ENCODE data around the gene BPIFA1. TPM values are rescaled to one million over a fixed set of nuclear protein-coding genes. Genes with fewer than 3 reads are reported as not detected.

The BPIFA1 gene
- total and polyA plus RNA-seq, 2 of the 8 experiments (the other 6 are each of a cell fraction or from before 2014, with no cell fraction given) = not detected

- ChIA-PET CTCF (ENCODE audit: partially characterized antibody) (interaction anchor here (0.7 to 3.2 kb wide), 3 partner anchors 13 to 36 kb away, joined by 3 to 14 read pairs (median 9); no protein-coding TSS in a partner anchor), POLR2A (ENCODE audit: partially characterized antibody) (interaction anchor here (0.8 kb wide), 1 partner anchor 200 kb away, joined by 3 read pairs; no protein-coding TSS in a partner anchor)
- H4K91ac ChIP-seq (replicated peaks; ENCODE audit: insufficient read length, low read length) = no peak overlapping the region
- no peak overlapping the region for H2BK15ac ChIP-seq (ENCODE audit: low read length)
- no peak overlapping the region for H2BK20ac ChIP-seq (ENCODE audit: low read length)
- no peak overlapping the region for H3K4ac ChIP-seq (replicated peaks; ENCODE audit: insufficient read length, low read depth, low read length)
- H3K56ac ChIP-seq (replicated peaks; ENCODE audit: insufficient read length, low read depth, low read length) = no peak overlapping the region
- no peaks in the 10 kb centered on the region for H4K20me1 ChIP-seq (replicated peaks in 1 of 2; ENCODE audit: control insufficient read depth in 1 of 2, insufficient read depth in 2 of 2, low read length in 2 of 2)
- no peak overlapping the region for H3K27ac ChIP-seq (ENCODE audit: low read depth, low read length)
- FAIRE-seq (no peak), DNase-seq (ENCODE audit: low read depth in 1 of 2, low spot score in 2 of 2) (no peak)
- no peak overlapping the region for H2AK5ac ChIP-seq (ENCODE audit: low read depth, low read length)
- no peak overlapping the region for H2BK5ac ChIP-seq (ENCODE audit: low read depth, low read length)
- H3K9me3 ChIP-seq (ENCODE audit: insufficient read depth in 2 of 2, low read depth in 1 of 2, low read length in 1 of 2) = no peaks in the 10 kb centered on the region
- H3K14ac ChIP-seq (ENCODE audit: insufficient read length) = no peak overlapping the region
- H4K5ac ChIP-seq (ENCODE audit: insufficient read length, low read depth, low read length) = no peak overlapping the region
- 98% methylated on average over 3 of the region's 3 CpGs; no CpG with 5 or more reads in 1 of the 2 experiments for WGBS, 2 experiments (ENCODE audit: extremely low coverage in 1 of 2, insufficient coverage in 1 of 2, insufficient read length in 1 of 2, insufficient replicate concordance in 2 of 2, low coverage in 1 of 2, low lambda C conversion rate in 2 of 2, missing lambda C conversion rate in 1 of 2)
- H3K4me3 ChIP-seq (ENCODE audit: extremely low read depth in 1 of 4, insufficient read depth in 2 of 4, low read depth in 3 of 4, low read length in 4 of 4) = no peak overlapping the region
- no peak overlapping the region for H3K9ac ChIP-seq (replicated peaks in 1 of 4; ENCODE audit: extremely low read depth in 1 of 4, low read depth in 3 of 4, low read length in 3 of 4)
- H3K18ac ChIP-seq (ENCODE audit: extremely low read depth, low read length) = no peak overlapping the region
- H2AFZ ChIP-seq (ENCODE audit: low read length) = no peak overlapping the region
- H3K27me3 ChIP-seq (replicated peaks in 1 of 4; ENCODE audit: control insufficient read depth in 3 of 4, extremely low read depth in 1 of 4, insufficient read depth in 3 of 4, low read length in 3 of 4) = no peaks in the 10 kb centered on the region
- no peak overlapping the region for H4K8ac ChIP-seq (ENCODE audit: extremely low read depth, insufficient read depth, low read length)
- H3K4me2 ChIP-seq (ENCODE audit: insufficient read depth in 1 of 2, low read depth in 2 of 2, low read length in 2 of 2) = no peak overlapping the region
- no peaks in the 10 kb centered on the region for H3K79me2 ChIP-seq (ENCODE audit: control insufficient read depth in 1 of 2, insufficient read depth in 2 of 2, low read length in 2 of 2)
- H3K79me1 ChIP-seq (ENCODE audit: low read depth, low read length) = no peaks in the 10 kb centered on the region
- no peaks in the 10 kb centered on the region for H3K36me3 ChIP-seq (ENCODE audit: control insufficient read depth in 2 of 4, insufficient read depth in 4 of 4, low read length in 3 of 4)
- no peaks in the 10 kb centered on the region for H3K23me2 ChIP-seq (ENCODE audit: low read depth, low read length)
- no peaks in the 10 kb centered on the region for H3K4me1 ChIP-seq (replicated peaks in 1 of 4; ENCODE audit: control insufficient read depth in 3 of 4, insufficient read depth in 4 of 4, low read length in 3 of 4)
- no peak overlapping the region for H2BK120ac ChIP-seq (replicated peaks; ENCODE audit: low read depth, low read length)
- H2BK12ac ChIP-seq (ENCODE audit: low read depth, low read length) = no peak overlapping the region
- TF ChIP-seq SUZ12 (IDR thresholded peaks at IDR 0.05; ENCODE audit: low read length) = no peak
- H3K23ac ChIP-seq (ENCODE audit: insufficient read length) = no peak overlapping the region
These were observed 36.8 kb upstream of the BPIFA1 start for GRCh38 chr20:33199026-33199425.
